Epidermal melanocyte (primary cell): Measurements from ENCODE around the gene RIT1.

Experiments used
- DNase-seq: peaks from one replicate; pipeline ENCODE4 v3.0.0; 2011; ENCODE audit warnings: low spot score; ENCODE audit not compliant: insufficient read length

RIT1 gene

DNA sequence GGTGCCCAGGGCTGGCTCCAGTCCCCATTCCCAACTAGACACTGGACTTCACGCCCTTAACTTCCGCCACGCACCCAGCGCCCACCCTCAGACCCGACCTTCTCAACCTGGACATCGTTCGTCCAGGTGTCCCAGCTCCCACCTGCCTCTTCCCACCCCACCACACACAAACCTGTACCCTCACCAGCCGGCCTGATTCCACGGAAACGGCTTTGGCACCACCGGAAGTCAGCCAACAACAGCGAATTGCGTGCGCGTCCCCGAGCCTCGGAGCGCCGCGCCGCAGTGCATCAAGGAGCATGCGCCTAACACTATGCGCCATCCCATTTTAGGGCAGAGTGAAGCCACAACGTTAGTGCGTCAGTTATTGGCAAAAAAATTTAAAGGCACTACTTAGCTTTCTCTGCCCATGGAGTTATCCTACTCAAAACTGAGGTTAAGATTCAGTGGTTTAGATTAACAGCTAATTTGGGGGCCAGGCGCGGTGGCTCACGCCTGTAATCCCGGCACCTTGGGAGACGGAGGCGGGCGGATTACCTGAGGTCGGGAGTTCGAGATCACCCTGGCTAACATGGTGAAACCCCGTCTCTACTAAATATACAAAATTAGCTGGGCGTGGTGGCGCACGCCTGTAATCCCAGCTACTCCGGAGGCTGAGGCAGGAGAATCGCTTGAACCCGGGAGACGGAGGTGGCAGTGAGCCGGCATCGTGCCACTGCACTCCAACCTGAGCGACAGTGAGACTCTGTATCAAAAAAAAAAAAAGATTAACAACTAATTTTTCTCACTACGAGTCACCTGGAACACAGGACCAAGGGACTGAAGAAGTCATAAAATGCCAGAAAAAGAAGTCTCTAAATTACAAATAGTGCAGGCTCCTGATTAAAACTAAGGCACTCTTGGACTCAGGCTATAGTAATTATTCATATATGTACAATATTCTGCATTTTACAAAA, 53.9 kb downstream of the RIT1 start, which contains the start of gene GON4L:
Gene GON4L (minus strand): TSS at position 240 of the 956 bp plus-strand sequence. CDS start 3,434 bp downstream, outside the sequence.
- peak; percentile 88 for DNase-seq

DNA sequence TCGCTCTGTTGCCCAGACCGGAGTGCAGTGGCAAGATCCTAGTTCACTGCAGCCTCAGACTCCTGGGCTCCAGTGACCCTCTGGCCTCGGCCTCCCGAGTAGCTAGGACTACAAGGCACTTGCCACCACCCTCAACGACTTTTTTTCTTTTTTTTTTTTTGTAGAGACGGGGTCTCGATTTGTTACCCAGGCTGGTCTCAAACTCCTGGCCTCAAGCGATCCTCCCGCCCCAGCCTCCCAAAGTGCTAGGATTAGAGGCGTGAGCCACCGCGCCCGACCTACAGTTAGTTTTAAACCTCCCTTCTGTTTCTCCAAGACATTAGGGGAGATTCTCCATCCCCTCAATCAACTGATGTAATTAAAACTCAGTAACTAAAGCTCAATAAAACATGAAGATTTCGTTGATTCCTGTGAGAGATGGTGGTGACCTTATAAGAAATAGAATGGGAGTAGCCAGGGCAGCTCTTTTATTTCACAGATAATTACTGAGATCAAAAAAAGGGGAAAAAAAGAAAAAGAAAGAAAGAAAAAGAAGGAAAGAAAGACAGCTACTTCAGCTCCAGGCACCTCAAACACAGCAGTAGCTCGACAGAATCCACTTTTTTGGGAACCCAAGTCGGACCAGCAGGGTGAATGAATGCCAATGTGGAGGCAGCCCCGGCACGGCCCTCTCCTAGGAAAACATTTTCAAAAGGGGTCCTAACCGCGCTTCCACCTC, 54.7 kb downstream of the RIT1 start:
- no peak for DNase-seq

DNA sequence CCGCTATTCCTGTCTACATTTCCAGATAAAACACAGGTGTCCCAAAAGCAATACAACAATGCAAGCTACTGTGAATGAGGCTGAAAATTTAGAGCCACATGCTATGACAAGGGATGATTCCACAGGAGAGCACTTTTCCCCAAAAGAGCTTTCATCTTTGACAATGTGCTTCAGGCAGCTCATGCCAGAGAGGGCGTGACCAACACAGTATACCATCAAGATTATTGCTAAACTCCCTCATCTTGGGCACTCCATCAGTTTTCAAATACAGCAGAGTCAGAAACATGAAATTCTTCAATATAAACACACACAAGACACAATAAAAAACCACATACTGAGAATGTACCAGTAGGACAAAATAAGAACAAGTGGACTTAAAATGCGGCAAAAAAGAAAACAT, 60.8 kb downstream of the RIT1 start:
- DNase-seq: no peak

DNA sequence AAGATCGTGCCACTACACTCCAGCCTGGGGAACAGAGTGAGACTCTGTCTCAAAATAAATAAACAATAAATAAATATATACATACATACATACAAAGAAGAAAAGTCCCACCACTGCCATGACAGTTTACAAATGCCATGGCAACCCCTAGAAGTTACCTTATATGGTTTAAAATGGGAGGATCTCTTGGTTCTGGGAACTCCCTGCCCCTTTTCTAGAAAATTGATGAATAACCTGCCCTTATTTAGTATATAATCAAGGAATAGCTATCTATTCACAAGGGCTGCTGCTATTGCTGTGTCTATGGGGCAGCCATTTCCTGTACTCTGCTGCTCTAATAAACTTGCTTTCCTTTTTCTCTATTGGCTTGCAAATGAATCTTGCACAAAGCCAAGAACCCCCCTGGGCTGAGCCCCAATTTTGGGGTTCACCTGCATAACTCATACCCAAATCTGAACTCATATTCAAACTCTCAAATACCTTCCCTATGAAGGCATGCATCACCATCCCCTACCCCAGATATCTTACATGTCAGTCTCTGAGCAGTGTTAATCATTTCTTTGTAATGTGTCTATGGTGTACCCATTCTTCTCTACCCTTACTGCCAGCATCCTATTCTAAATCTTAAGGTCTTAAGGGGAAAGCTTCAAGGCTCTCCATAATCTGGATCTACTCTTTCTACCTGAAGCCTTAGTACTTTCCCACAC, 63.2 kb downstream of the RIT1 start:
- no peak for DNase-seq
